ENCODE results near the gene SLX9.

GRCh38 chr21:44932408-44933181 lies 7.2 kb upstream of the SLX9 start:
- TF ChIP-seq POLR2A (IDR thresholded peaks at IDR 0.05): no peak
- peak; percentile 56 to 71 (median 62) for TF ChIP-seq CTCF (IDR thresholded peaks at IDR 0.05)

Measured in right lobe of liver (tissue), 4 donors.